IPS-NIHi7 (cell line): ENCODE measurements around the gene SGTA.
"Not testable (repeated sequence)": the region's sequence is repeated elsewhere in the genome, so short reads cannot be mapped to it uniquely, and the experiment has no call there.

ENCODE experiments used
- DNase-seq: peaks from one replicate; pipeline ENCODE4 v3.0.0; 2012; ENCODE audit warnings: mixed read lengths; ENCODE audit errors: extremely low spot score

SGTA gene

DNA sequence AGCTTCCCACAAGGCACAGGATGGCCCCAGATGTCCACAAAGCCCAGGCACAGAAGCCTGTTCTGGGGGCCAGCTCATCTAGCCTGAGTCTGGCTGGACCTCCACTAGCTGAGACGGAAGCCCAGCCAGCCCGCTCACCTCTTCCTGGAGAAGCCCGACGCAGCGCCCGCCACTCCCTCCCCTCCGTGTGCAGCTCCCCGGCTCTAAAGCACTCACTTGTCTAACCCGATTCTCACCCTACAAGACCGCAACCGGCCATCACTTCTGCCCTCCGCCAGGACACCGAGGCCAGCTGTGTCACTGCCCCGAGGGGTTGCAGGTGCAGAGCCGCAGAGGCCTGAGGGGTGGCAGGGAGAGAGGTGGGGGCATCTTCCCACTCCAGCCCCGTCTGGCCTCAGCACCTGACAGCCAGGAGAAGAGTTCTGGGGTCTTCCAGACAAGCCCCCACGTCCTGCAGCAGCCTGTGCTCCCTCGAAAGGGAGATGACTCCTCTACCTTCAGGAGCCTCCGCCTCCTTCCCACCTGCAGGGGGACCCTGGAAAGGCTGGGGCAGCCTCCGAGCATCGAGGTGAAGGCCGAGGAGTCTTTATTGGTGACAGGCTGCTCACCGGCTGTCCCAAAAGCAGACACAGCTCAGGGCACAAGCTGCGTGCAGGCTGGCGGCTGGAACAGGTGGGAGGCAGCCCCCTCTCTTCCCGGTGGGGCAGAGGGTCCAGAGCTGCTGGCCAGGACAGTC is 56.0 kb downstream of the SGTA start:
- no peak for DNase-seq

GRCh38 chr19:2726160-2726855 is 56.8 kb downstream of the SGTA start:
- no peak for DNase-seq

DNA sequence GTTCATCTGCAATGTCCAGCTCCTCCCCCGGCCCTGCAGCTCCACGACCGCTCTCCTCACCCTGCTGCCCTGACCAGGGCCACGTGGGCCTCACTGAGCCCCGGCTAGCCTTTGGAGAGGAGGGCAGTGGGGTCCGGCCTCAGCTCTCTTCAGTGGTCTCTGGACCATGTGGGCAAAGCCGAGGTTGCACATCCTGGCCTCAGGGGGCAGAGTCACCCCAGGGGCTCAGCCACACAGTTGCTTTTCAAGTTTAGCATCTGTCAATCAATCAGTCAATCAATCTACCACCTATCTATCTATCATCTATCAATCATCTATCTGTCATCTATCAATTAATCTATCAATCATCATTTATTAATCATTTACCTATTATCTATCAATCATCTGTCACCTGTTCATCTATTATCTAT is 58.9 kb downstream of the SGTA start:
- DNase-seq = no peak

- no peak for DNase-seq
Observed at GRCh38 chr19:2723747-2724146, 59.3 kb downstream of the SGTA start.

GRCh38 chr19:2723345-2723715 is 59.7 kb downstream of the SGTA start:
- no peak for DNase-seq

DNA sequence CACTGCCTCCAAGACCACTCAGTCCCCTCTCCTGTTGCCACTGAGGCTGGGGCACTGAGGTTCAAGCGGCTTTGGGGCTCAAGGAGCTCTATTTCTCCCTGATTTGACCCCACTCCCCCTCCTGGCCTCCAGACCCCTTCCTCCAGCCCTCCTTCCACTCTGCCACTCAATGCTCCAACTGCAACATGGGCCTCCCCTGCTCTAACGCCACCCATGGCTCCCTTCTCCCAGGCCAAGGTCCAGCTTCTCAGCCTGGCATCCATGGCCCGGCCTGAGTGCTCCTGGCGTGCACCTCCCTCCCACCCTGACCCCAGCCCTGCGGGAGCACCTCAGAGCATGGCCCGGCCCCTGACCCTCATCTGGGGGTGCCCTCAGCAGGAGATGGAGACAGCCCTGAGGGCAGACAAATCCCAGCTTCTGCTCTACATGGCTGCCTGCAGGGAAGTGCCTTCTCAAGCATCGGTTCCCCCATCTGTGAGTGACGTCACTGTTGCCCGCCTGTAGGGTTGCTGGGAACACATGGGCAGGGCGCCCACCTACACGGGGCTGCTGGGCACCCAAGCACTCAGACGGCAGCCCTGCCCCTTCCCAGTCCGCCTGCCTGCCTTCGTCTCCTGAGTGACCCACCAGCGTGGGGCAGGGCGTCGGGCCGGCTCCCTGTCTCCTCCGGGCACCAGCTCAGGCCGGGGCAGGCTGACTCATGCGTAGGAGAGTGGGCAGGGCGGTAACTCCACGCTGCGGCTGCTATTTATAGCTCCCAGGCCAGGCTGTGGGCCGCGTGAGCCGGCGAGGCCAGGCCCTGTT is 60.3 kb downstream of the SGTA start:
- DNase-seq = no peak

DNA sequence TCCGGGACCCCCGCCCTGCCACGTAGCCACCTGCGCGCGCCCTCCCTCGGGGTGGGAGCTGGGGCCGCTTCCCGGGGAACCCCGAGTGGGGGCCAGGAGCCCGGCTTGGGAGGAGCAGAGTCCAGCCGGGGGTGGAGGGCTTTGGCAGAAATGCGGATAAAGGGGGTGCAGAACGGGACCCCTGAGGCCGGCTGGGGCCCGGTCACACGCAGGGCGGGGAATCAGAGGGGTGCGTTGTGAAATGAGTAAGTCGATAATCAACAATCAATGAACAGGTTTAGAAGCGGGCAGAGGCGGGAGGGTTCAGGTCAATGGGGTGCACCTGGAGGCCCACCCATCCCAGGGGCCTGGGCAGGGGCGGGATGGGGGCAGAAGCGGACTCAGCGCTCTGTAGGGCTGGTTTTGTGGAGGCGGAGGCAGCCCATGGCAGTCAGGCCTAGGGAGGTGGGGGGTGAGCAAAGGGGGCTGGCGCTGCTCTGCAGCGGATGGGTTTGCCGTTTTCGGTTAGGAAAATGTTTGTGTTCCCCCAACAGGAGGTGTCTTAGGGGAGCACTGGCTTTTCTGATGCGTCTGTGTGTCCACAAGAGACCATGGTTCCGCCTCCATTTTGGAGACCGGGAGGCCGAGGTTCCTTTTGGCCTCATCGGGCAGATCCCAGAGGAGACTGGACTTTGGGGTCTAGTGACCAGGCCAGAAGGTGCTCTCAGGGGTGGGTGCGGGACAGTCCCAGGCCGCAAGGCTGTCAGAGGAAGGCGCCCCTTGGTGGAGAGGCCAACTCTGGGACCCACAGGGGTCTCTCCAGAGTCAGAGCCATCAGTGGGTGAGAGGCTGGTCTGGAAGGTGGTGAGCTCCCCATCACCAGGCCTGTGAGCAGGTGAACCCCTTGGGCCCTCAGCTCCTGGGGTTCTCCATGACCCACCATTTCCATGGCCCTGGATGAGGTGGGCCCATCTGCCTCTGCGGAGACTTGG is 61.2 kb downstream of the SGTA start:
- peak; percentile 38 for DNase-seq

DNA sequence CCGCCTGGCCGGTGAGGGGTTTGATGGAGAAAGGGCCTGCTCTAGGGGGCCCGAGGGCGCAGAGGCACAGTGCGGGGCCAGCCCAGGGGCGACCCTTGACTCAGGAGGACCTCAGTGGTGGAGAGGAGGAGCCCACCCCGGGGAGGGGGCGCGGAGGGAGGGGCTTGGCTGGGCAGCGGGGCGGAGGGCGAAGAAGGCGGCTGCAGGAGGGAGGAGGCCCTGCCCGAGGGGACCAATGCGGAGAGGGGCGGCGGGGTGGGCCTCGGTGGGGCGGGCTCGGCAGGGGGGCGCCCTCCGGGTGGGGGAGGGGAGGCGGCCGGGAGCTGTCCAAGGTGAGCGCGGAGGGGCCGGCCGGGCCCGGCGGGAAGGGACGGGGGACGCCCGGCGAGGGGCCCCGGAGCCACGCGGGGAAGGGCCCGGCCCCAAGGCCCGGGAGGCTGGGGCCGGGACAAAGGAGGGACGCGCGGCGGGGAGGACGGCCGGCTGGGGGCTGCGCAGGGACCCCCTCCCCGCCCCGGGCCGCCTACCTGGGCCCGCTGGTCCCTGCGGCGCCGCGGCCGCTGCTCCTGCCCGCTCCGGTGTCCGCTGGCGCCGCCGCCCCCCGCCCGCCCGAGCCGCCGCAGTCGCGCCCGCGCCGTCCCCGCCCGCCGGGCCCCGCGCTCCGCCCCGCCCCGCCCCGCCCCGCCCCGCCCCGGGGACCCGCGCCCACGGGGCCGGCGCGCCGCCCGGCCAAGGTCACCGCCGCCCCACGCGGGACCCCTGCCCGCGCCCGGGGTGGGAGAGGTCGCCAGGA is 62.1 kb downstream of the SGTA start, which contains the start of gene DIRAS1:
DIRAS1 (minus strand) TSS at position 596 of the 793 bp plus-strand sequence. CDS start 3,566 bp downstream, outside the sequence.
- DNase-seq = peak; percentile 73

- peak; percentile 66 for DNase-seq
Observed at GRCh38 chr19:2719920-2720776, 62.9 kb downstream of the SGTA start.

- no peak for DNase-seq
Observed at GRCh38 chr19:2719232-2719735, 63.8 kb downstream of the SGTA start.

- DNase-seq = no peak
Observed at GRCh38 chr19:2717638-2718541, 65.2 kb downstream of the SGTA start.

- DNase-seq = no peak
Observed at GRCh38 chr19:2716722-2717637, 66.1 kb downstream of the SGTA start.

DNA sequence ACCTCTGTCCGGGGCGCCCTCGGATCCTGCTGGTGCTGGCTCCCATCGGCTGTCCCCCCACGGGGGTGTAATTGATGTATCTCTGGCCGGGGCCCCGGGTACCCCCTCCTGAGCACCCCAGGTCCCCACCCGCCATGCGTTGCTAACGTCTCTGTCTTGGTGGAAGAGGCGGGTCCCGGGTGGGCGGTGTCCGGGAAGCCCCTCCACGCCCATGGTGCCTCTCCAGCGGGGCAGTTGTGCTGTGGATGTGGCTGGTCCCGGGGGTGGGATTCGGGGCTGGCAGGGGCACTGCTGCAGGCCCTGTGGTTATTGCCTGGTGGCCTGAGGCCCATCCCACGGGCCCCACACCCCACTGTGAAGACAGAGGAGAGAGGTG is 66.8 kb downstream of the SGTA start:
- no peak for DNase-seq

DNA sequence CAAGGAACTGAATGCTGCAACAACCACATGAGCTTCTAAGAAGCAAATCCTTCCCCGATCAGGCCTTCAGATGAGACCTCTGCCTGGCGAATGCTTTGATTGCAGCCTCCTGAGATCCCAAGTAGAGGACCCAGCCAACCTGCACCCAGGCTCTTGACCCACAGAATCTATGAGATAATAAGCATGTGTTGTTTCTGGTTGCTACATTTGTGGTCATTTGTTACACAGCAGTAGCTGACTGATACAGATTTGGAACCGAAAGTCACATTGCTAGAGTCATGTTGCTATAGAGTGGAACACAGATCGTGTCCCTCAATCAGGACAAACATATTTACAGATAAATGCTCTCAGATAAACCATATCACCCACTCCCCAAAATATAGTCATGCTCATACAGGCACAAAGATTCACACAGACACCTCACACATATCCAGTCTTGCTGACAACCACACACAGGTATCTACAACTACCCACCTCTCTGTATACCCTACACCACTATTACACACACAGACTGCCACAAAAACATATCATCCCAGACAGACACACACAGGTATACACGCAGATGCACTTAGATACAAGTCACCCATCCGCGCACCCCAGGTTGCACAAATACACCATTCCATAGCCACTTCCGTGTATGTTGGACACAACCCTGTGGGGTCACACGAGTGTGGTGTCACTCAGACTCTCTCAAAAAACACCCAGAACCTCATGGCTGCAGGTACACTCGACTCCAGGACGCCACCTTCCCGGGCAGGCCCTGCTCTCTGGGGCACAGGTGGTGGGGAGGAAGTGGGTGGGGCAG is 67.4 kb downstream of the SGTA start:
- DNase-seq = no peak

DNA sequence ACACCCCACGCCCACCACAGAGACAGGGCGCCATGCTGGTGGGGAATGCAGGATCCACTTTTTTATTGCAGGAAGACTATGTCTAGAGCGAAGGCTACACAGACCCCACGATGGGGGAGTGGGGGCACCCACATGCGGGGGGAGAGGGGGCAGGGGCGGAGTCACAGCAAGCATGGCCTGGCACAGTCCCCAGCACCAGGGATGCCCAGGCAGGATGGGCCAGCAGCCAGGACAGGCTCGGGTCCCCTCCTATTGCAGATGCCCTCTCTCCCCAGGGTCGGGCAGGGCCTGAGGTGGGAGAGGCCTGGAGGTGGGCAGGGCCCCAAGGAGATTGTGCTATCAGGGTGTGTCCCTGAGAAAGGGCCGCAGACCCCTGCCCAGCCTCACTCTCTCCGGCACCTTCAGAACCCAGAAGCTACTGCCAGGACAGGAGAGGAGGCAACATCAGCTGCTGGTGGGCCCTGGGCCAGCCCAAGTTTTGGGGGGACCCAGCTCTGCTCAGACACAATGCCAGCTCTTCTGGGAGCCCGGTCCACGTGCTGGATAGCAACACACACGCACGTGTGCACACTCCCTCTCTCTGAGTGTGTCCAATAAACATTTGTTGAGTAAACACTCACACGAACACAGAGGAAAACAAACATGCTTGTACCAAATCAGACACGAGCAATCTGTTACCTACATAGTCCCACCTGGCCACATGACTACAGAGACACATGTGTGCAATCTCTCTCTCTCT is 68.4 kb downstream of the SGTA start:
- no peak for DNase-seq

- DNase-seq = not testable (repeated sequence)
Observed at GRCh38 chr19:2714102-2714501, 69.0 kb downstream of the SGTA start.
